Naive thymus-derived CD4-positive, alpha-beta T cell (primary cell): ENCODE results near the gene HDAC8. TPM values are rescaled to one million over a fixed set of nuclear protein-coding genes. Genes with fewer than 3 reads are reported as not detected.

Experiments
- ATAC-seq: fragments of 150-1000 bp; cut with Tn5 transposase; 2 replicates; pipeline ENCODE4 v1.10.0; 2021; ENCODE audit warnings: mild to moderate bottlenecking, moderate library complexity
- CTCF ChIA-PET: fragments of 350-600 bp; sonication (Branson Sonifier 250); formaldehyde crosslinking; loops from one replicate; lab custom pipeline; 2021; ENCODE audit warnings: antibody characterized with exemption; lab: Charles Lee
- POLR2A ChIA-PET: fragments of 350-600 bp; sonication (Branson Sonifier 250); formaldehyde crosslinking; loops from one replicate; lab custom pipeline; 2021; ENCODE audit warnings: antibody characterized with exemption, inconsistent platforms; lab: Charles Lee
- DNase-seq, 9 donors: peaks; one replicate each; pipeline versions ENCODE4 v3.0.0 to v3.0.0-alpha.2; 2020 to 2022; ENCODE audit warnings: mixed read lengths in 1 of 9
- H3K27ac ChIP-seq: one replicate; pipeline ENCODE4 v1.7.0; 2013; ENCODE audit warnings: mild to moderate bottlenecking, low read depth, low read length, moderate library complexity
- H3K27me3 ChIP-seq, 2 donors: one replicate each; pipeline ENCODE4 v1.7.0; 2013; ENCODE audit warnings: low read length in 2 of 2, mild to moderate bottlenecking in 2 of 2, moderate library complexity in 2 of 2; ENCODE audit not compliant: control insufficient read depth in 2 of 2, insufficient read depth in 2 of 2
- H3K36me3 ChIP-seq, 3 experiments: 1 replicate in 2 of 3; 2 replicates in 1 of 3; pipeline ENCODE4 v1.7.0; 2013; ENCODE audit warnings: low read length in 3 of 3, mild to moderate bottlenecking in 3 of 3, moderate library complexity in 1 of 3; ENCODE audit not compliant: insufficient read depth in 3 of 3, control insufficient read depth in 2 of 3
- H3K4me1 ChIP-seq, 2 donors: one replicate each; pipeline ENCODE4 v1.7.0; 2013; ENCODE audit warnings: low read length in 2 of 2, mild to moderate bottlenecking in 2 of 2, moderate library complexity in 1 of 2; ENCODE audit not compliant: control insufficient read depth in 2 of 2, insufficient read depth in 2 of 2
- H3K4me3 ChIP-seq: 2 replicates; pipeline ENCODE4 v1.7.0; 2013; ENCODE audit warnings: mild to moderate bottlenecking, low read length
- H3K9me3 ChIP-seq, 3 experiments: 1 replicate in 2 of 3; 2 replicates in 1 of 3; pipeline ENCODE4 v1.7.0; 2013; ENCODE audit warnings: low read length in 3 of 3; ENCODE audit not compliant: control insufficient read depth in 2 of 3
- H3K27ac Mint-ChIP-seq, 9 donors: one replicate each; pipeline ENCODE4 v1.8.0; 2020 to 2022; ENCODE audit warnings: mixed read lengths in 9 of 9, mild to moderate bottlenecking in 8 of 9, moderate library complexity in 5 of 9, inconsistent platforms in 2 of 9
- H3K27me3 Mint-ChIP-seq, 5 donors: one replicate each; pipeline ENCODE4 v1.8.0; 2021 to 2022; ENCODE audit warnings: mixed read lengths in 5 of 5, mild to moderate bottlenecking in 1 of 5
- H3K36me3 Mint-ChIP-seq, 5 donors: one replicate each; pipeline ENCODE4 v1.8.0; 2020 to 2022; ENCODE audit warnings: mixed read lengths in 5 of 5, mild to moderate bottlenecking in 3 of 5, inconsistent platforms in 1 of 5
- H3K4me1 Mint-ChIP-seq, 7 donors: one replicate each; pipeline ENCODE4 v1.8.0; 2020 to 2022; ENCODE audit warnings: mixed read lengths in 7 of 7, mild to moderate bottlenecking in 3 of 7, inconsistent platforms in 1 of 7
- H3K4me3 Mint-ChIP-seq, 10 donors: one replicate each; pipeline ENCODE4 v1.8.0; 2020 to 2022; ENCODE audit warnings: mild to moderate bottlenecking in 10 of 10, mixed read lengths in 10 of 10, moderate library complexity in 6 of 10, inconsistent platforms in 2 of 10
- H3K9me3 Mint-ChIP-seq, 11 donors: one replicate each; pipeline ENCODE4 v1.8.0; 2020 to 2022; ENCODE audit warnings: mixed read lengths in 11 of 11, mild to moderate bottlenecking in 4 of 11, inconsistent platforms in 1 of 11, moderate library complexity in 1 of 11
- intact Hi-C, 2 donors: fragments of 100-400 bp; cut with micrococcal nuclease; formaldehyde crosslinking; loops; one replicate each; pipeline ENCODE4 v1.15.1; 2023
- polyA plus RNA-seq, 2 donors: library from polyadenylated mRNA; unstranded; fragments of 300-500 nt; fragmentation: Illumina TruSeq; gene quantifications; one replicate each; pipeline ENCODE4 v1.2.3, GENCODE V29; 2021
- total RNA-seq, 6 experiments: library from RNA in 5 of 6; stranded (reverse) in 5 of 6; gene quantifications; 1 replicate in 5 of 6; 2 replicates in 1 of 6; pipeline ENCODE4 v1.2.3 and lab custom pipeline; 2021 to 2026

The HDAC8 gene
- total RNA-seq (10 to 100 TPM; 13.1 to 30.6 (median 19.7) TPM), polyA plus RNA-seq (10 to 100 TPM; 11.9 to 14.8 TPM), total RNA-seq (lab: John Stamatoyannopoulos, UW) (7.8 reads per million, percentile 31 among the genes with 10 or more reads in this experiment)

- Histone ChIP-seq H3K4me1 (peaks cover 4 to 6% of the 10 kb centered on the region in 2 donors), H3K4me3 (peak within 1 kb of the TSS; percentile 97), H3K27me3 (no peaks in the 10 kb centered on the region), H3K9me3 (no peaks in the 10 kb centered on the region), H3K36me3 (peaks cover 0 to 3% (median 0%) of the 10 kb centered on the region in 3 experiments), H3K27ac (peak within 1 kb of the TSS; percentile 71)
- peaks cover 0 to 10% (median 6%) of the 10 kb centered on the region in 7 donors for H3K4me1 Mint-ChIP-seq
- ChIA-PET POLR2A (interaction anchor here (1.0 to 1.6 kb wide), 3 partner anchors 263 to 296 kb away, joined by 3 to 7 read pairs (median 3); partner anchors contain the start of gene RPS4X), CTCF (no interaction called here)
- no peaks in the 10 kb centered on the region for H3K9me3 Mint-ChIP-seq
- H3K36me3 Mint-ChIP-seq: peaks cover 0 to 8% (median 3%) of the 10 kb centered on the region in 5 donors
- peak within 1 kb of the TSS; percentile 91 to 98 (median 96) for H3K4me3 Mint-ChIP-seq
- ATAC-seq (peak; percentile 91), DNase-seq (peak; percentile 7 to 49 (median 29))
- intact Hi-C loops: loop anchor here (1.0 to 5.0 kb wide), 8 partner anchors 50 to 1370 kb away; partner anchors contain the start of genes RPS4X (in 2 of the 2), ERCC6L (in 1 of the 2) and PIN4 (in 1 of the 2)
- peaks cover 0 to 11% (median 0%) of the 10 kb centered on the region in 5 donors for H3K27me3 Mint-ChIP-seq
- H3K27ac Mint-ChIP-seq: peak within 1 kb of the TSS; percentile 36 to 91 (median 87)
These were observed at the start of gene HDAC8 for GRCh38 chrX:72572248-72573157. Gene HDAC8 (minus strand): TSS chrX:72572843. CDS start chrX:72572761, 82 bp downstream.

GRCh38 chrX:72621625-72622485 is 49.2 kb upstream of the HDAC8 start:
- no peak for DNase-seq
- ChIA-PET CTCF (no interaction called here), POLR2A (no interaction called here)
- Histone ChIP-seq H3K4me1 (no peaks in the 10 kb centered on the region), H3K9me3 (no peaks in the 10 kb centered on the region), H3K27me3 (no peaks in the 10 kb centered on the region), H3K27ac (no peak overlapping the region), H3K36me3 (no peaks in the 10 kb centered on the region), H3K4me3 (no peak overlapping the region)
- no peak for ATAC-seq
- peaks cover 0 to 18% (median 0%) of the 10 kb centered on the region in 7 donors for H3K4me1 Mint-ChIP-seq
- intact Hi-C loops: loop anchor here in 1 of 2 donors (5.0 kb wide), 1 partner anchor 50 kb away; the partner anchor contains the start of gene HDAC8
- peaks cover 0 to 8% (median 0%) of the 10 kb centered on the region in 5 donors for H3K36me3 Mint-ChIP-seq
- peak overlapping the region in 1 of 10 donors; percentile 24 for H3K4me3 Mint-ChIP-seq
- peak overlapping the region in 1 of 9 donors; percentile 87 for H3K27ac Mint-ChIP-seq
- peaks cover 0 to 4% (median 0%) of the 10 kb centered on the region in 5 donors for H3K27me3 Mint-ChIP-seq
- peaks cover 0 to 8% (median 0%) of the 10 kb centered on the region in 11 donors for H3K9me3 Mint-ChIP-seq

GRCh38 chrX:72621163-72621562 is 48.5 kb upstream of the HDAC8 start:
- intact Hi-C loops: loop anchor here in 1 of 2 donors (5.0 kb wide), 1 partner anchor 49 kb away; the partner anchor contains the start of gene HDAC8
- Mint-ChIP-seq H3K4me3 (peak overlapping the region in 1 of 10 donors; percentile 35), H3K36me3 (peaks cover 0 to 9% (median 0%) of the 10 kb centered on the region in 5 donors), H3K27ac (peak overlapping the region in 1 of 9 donors; percentile 87), H3K9me3 (peaks cover 0 to 8% (median 0%) of the 10 kb centered on the region in 11 donors), H3K27me3 (peaks cover 0 to 10% (median 0%) of the 10 kb centered on the region in 5 donors), H3K4me1 (peaks cover 0 to 18% (median 0%) of the 10 kb centered on the region in 7 donors)
- ChIA-PET POLR2A (no interaction called here), CTCF (no interaction called here)
- no peaks in the 10 kb centered on the region for H3K27me3 ChIP-seq
- no peaks in the 10 kb centered on the region for H3K9me3 ChIP-seq
- H3K4me3 ChIP-seq: no peak overlapping the region
- no peak for DNase-seq
- ATAC-seq: no peak
- H3K4me1 ChIP-seq: no peaks in the 10 kb centered on the region
- H3K27ac ChIP-seq: no peak overlapping the region
- no peaks in the 10 kb centered on the region for H3K36me3 ChIP-seq

- ChIA-PET POLR2A (no interaction called here), CTCF (no interaction called here)
- no peaks in the 10 kb centered on the region for H3K4me1 ChIP-seq
- Mint-ChIP-seq H3K9me3 (peaks cover 0 to 8% (median 0%) of the 10 kb centered on the region in 11 donors), H3K4me3 (peak overlapping the region in 1 of 10 donors; percentile 69), H3K36me3 (peaks cover 0 to 9% (median 0%) of the 10 kb centered on the region in 5 donors), H3K27me3 (peaks cover 0 to 10% (median 0%) of the 10 kb centered on the region in 5 donors), H3K4me1 (peaks cover 0 to 18% (median 0%) of the 10 kb centered on the region in 7 donors), H3K27ac (peak overlapping the region in 1 of 9 donors; percentile 87)
- no peaks in the 10 kb centered on the region for H3K36me3 ChIP-seq
- H3K9me3 ChIP-seq: no peaks in the 10 kb centered on the region
- intact Hi-C loops: loop anchor here in 1 of 2 donors (5.0 kb wide), 1 partner anchor 48 kb away; the partner anchor contains the start of gene HDAC8
- no peak overlapping the region for H3K27ac ChIP-seq
- ATAC-seq (no peak), DNase-seq (peak in 1 of 9 donors; percentile 35)
- H3K4me3 ChIP-seq: no peak overlapping the region
- no peaks in the 10 kb centered on the region for H3K27me3 ChIP-seq
These were observed 48.0 kb upstream of the HDAC8 start for GRCh38 chrX:72620550-72621145.

GRCh38 chrX:72609313-72609712 is 36.7 kb upstream of the HDAC8 start:
- DNase-seq (no peak), ATAC-seq (no peak)
- H3K36me3 Mint-ChIP-seq: peaks cover 0 to 7% (median 0%) of the 10 kb centered on the region in 5 donors
- Histone ChIP-seq H3K4me3 (no peak overlapping the region), H3K27me3 (no peaks in the 10 kb centered on the region), H3K9me3 (no peaks in the 10 kb centered on the region), H3K36me3 (no peaks in the 10 kb centered on the region), H3K27ac (no peak overlapping the region), H3K4me1 (no peaks in the 10 kb centered on the region)
- peaks cover 0 to 3% (median 0%) of the 10 kb centered on the region in 5 donors for H3K27me3 Mint-ChIP-seq
- ChIA-PET CTCF (no interaction called here), POLR2A (no interaction called here)
- intact Hi-C loops: loop anchor here in 1 of 2 donors (10.0 kb wide), 1 partner anchor 55 kb away; no protein-coding TSS in a partner anchor
- H3K9me3 Mint-ChIP-seq: peaks cover 0 to 3% (median 0%) of the 10 kb centered on the region in 11 donors
- H3K4me3 Mint-ChIP-seq: no peak overlapping the region
- no peak overlapping the region for H3K27ac Mint-ChIP-seq
- peaks cover 0 to 4% (median 0%) of the 10 kb centered on the region in 7 donors for H3K4me1 Mint-ChIP-seq
